ENCODE data around the gene ATXN10. TPM values are rescaled to one million over a fixed set of nuclear protein-coding genes. Genes with fewer than 3 reads are reported as not detected.

ATXN10 gene
- total RNA-seq, 1 donor from 2014 or later, result 101 TPM

DNA sequence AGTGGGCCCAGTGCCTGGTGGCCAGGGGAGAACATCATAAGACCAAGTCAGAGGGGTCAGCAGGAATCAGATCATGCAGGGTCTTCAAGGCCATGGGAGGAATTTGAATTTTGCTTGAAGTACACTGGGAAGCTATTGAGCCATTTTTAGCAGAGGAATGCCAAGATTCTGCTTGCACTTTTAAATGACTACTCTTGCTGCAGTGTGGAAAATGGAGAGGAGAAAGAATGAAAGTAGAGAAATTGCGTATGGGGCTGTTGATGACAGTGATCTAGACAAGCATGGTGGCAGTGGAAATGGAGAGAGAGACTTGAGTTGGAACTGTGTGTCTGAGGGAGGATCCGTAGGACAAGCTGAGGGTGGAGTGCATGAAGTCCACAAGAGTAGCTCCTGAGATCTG, 177.3 kb downstream of the ATXN10 start:
- DNase-seq (ENCODE audit: low read depth), result no peak

DNA sequence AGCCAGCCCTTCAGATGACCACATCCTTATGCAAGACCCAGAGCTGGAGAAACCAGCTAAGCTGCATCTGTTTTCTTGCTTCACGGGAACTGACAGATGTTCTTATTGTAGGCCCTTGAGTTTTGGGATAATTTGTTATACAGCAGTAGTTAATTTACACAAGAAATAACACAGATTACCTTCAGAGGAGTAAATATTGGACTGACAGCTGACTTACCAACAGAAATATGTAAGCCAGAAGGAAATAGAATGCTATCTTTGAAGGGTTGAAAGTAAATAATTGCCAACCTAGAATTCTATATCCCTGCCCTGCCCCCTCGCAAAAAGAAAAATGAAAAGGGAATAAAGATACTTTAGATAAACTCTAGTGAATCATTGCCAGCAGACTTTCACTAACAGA, 181.2 kb downstream of the ATXN10 start:
- DNase-seq (ENCODE audit: low read depth), result no peak

DNA sequence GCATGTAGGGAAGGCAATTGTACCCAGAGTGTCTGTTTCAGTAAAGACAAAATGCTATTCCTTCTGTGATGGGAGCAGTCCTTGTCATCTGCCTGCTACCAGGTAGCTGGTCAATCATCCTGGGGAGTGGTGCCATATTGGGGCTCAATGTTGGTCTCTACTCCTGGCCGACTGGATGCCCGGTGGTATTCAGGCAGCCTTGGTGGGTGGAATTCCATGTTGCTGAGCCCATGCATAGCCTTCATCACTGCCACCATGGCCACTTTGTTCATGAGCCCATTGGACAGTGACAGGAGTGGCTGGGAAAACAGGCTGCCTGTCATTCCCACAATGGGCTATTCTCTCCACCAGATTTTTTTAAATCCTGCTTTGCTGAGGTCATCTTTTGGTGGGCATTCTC, 184.3 kb downstream of the ATXN10 start:
- no peak for DNase-seq (ENCODE audit: low read depth)

DNA sequence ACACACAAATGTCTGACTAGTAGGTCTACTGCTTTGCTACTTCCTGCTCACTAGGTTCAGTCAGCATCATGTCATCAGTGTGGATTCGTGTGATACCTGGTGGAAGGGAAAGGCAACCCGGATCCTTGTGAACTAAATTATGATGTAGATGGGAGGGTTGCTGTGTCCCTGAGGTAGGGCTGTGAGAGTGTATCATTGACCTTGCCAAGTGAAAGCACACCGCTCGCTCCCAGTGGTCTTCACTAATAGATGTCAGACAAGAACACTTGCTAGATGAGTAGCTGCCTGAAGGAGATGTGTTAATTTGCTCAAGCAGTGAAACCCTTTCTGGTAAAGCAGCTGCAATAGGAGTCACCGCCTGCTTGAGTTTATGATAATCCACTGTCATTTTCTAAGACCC, 185.9 kb downstream of the ATXN10 start:
- no peak for DNase-seq (ENCODE audit: low read depth)

DNA sequence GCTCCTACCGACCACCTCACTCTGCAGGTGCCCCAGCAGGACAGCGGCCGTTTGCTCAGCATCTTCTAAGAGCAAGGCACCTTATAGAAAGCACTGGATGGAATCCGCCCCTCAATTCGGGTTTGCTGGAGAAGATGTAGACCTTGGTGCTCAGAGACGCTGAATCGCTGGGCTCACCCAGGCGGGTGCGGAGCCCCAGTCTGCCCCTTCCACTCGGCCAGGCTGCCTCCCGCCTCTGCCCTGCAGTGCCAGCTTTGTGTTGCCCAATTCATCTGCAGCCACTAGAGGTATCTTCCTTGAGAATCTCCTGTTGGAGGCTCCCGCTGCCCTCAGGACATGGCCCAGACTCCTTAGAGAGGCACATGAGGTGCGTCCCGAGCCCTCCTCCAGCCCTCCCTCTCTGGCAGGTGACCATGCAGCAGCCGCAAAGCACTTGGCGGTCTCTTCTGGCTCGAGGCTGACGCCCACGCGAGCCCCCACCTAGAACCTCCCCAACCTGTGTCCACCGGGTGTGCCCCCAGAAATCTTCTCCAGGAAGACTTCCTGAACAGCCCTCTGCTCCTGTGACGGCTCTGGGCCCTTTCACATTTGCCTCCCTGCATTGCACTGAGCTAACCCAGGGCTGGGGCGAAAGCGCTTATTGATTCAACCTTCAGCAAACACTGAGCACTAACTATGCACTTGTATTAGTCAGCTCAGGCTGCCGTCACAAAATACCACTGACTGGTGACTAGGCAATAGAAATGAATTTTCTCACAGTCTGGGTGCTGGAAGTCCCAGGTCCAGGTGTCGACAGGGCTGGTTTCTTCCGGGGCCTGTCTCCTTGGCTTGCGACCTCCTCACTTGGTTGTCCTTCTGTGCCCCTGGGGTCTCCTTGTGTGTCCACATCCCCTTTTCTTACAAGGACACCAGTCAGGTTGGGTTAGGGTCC, 187.9 kb downstream of the ATXN10 start:
- DNase-seq (ENCODE audit: low read depth), result no peak

DNA sequence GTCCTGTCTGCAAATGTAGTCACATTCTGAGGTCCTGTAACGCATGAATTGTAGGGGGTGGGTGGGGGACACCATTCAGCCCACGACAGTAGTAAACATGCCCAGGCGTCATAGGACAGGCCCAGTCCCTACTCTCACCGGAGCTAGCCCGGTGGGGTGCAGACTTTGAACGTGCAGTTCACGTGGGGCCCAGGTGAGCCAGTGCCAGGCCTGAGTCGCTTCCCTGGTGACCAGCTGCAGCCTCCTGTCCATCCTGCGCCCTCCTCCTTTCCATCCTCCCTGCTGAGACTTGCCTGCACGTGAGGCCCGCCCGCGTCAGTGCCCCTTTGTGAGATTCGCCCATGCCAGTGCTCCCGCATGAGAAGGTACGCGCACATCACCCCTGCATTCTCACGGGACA, 188.6 kb downstream of the ATXN10 start:
- DNase-seq (ENCODE audit: low read depth), result no peak

DNA sequence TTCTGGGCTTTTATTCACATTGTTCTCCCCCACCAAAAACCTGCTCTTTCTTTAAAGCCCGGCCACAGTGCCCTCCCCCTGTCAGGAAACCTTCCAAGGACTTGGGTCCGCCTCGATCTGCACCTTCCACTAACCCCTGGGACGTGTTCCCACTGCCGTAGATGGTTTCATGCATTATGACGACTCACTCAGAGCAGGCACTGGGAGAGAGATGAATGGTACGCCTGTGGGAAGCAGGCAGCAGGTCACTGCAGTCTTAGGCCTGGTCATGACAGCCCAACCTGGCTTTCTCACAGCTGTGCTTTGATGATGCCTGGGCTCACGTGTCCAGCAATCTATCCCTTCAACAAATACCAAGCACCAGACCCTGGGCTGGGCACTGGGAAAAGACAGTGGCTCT, 189.6 kb downstream of the ATXN10 start:
- DNase-seq (ENCODE audit: low read depth), result no peak

DNA sequence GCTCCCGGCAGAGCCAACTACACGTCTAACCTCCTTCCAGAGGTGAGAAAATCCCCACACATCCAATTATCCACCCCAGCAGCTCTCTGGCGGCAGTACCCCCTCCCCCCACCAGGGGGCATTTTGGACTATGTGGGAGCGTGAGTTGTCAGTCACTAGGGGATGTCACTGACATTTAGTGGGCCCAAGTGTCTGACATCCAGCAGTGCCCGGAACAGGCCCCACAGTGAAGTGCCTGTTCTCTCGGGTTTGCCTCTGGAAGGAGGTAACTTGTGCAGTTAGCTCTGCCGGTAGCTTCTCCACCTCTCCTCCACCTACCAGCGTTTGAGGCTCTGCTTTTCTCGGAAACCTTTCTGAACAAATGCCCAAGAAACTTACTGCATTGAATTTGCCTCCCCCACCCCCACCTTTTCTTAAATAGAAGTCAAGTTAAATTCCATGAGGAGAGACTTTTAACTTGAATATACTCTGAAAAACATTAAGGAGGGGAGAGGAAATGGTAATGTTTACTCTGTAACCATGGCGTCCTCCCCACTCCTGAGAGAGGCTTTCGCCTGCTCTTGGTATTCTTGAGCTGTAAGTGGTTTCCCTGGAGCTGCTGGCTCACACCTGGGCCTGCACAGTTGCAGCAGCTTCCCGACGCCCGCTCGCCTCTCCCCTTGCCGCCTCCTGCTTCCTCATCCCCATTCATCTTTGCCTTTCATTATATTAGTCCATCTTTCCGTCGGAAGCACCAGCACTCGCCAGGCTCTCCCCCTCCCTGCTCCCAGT, 192.5 kb downstream of the ATXN10 start:
- DNase-seq (ENCODE audit: low read depth), result peak; percentile 67

DNA sequence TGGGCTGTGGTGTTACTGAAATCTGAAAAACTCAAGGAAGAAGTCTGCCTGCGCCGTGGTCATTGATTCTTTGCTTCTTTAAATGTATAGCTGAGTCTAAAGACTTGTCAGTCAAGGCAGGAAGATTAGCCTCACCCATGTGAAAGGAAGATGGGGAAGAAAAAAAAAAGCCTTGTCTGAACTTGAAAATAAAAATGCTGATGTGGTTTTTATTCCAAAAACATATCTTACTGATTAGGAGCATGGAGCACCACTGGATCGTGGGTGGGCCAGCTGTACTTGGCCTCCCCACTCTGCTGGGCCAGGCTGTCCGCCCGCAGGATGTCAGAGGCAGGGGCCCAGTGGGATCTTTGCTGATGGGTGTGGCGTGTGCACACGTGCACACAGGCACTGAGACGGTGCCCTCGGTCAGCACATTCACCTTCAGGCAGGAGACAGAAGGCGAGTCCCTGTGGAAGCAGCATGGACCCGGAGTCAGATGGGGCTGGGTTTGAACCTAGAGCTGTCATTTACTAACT, 193.4 kb downstream of the ATXN10 start:
- DNase-seq (ENCODE audit: low read depth), result no peak

DNA sequence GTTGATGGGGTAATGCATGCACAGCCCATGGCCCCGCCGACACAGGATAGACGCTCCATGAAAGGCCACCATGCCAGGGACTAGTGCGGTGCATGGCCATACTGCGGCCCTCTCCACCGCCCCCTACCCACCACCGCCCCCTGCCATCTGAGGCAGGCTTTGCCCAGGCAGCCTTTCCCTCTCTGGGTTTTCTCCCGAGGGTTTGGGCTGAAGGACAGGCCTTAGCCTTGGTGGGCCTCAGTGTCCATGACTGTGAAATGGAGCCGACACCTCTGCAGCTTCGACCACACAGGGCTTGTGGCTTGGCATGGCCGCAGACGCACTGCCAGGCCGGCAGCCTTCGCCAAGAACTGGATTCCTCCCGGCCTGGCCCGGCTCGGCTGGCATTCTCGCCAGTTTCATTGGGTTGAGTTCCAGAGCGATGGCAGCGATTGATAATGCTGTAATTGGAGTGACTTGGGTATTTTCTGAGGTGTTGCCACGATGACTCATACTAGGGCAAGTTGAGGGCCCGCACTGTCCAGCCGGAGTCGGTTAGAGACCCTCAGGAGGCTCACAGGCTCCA, 194.0 kb downstream of the ATXN10 start:
- no peak for DNase-seq (ENCODE audit: low read depth)

DNA sequence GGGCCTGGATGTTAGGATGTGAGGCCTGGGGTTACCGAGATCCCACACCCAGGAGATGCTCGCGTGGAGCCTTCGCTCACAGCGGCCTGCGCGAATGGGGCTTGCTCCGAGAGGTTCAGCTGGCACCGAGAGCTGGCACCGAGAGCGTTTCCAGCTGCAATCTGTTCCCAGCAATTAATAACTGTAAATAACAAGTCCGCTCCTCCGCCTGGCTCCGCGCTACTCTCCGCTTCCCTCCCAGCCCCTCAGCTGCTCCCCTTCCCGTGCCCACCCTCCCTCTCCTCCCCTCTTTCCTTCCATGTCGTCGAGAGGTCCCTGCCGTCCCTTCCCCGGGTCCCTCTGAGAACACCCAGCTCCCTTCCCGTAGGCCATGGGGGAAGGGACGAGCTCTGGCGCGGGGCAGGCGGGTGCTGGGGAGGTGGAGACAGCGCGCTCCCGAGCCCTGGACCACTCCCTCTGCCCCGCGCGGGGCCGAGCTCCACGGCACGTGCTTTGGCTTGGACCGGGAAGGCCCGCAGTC, 194.6 kb downstream of the ATXN10 start:
- DNase-seq (ENCODE audit: low read depth), result no peak

DNA sequence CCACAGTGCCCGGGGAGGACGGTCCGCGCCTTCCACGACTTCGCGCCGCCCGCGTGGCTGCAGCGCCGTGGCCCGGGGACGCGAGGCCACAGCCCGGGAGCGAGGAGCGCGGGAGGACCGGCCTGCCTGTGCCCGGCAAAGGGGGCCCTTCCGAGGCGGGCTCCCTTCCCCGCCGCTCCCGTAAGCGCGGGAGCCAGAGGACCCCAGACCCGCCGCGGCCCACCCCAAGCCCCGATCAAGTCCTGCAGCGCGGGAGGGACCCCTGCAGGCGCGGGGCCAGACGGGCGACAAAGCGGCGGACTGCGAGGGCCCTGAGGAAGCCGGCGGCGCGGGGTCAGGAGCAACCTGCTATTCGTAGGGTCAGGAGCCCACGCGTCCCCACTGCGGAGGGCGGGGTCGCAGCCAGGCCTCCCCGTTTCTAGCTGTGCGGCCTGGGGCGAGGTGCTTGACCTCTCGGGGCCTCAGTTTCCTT, 195.0 kb downstream of the ATXN10 start:
- DNase-seq (ENCODE audit: low read depth), result no peak

DNA sequence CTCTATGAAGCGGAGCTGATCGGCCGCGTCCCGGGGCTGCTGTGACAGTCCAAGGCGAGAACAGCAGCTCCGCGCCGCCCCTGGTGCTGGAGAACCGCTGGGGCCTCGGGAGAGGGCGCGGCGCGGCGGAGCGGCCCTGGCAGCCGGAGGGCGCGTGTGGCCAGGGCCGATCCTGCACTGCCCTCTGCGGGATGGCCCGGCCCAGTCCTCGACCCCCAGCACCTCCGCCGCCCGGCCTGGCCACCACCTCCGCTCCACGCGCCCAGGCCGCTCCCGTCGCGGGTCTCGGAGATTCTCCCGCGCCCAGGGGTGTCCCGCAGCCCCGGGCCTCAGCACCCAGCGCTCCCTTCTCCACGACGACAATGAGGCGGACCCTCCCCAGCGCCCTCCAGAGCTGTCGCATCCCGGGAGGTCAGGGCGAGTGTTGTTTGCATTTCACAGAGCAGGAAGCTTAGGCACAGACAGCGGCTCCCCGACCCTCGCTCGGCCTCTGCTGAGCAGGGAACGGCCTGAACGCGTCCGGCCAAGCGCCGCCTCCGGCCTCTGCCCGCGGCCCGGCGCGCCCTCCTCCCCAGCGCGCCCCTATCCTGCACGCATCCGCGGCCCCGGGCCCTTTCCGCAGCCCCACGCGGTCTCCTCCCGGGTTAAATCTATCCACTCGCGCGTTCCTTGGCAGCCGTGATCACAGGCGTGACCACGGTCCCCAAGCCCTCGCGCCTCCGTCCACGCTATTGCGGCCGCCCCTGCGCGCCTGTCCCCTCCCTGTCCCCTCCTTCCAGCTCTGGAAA, 195.7 kb downstream of the ATXN10 start:
- peak; percentile 39 for DNase-seq (ENCODE audit: low read depth)

DNA sequence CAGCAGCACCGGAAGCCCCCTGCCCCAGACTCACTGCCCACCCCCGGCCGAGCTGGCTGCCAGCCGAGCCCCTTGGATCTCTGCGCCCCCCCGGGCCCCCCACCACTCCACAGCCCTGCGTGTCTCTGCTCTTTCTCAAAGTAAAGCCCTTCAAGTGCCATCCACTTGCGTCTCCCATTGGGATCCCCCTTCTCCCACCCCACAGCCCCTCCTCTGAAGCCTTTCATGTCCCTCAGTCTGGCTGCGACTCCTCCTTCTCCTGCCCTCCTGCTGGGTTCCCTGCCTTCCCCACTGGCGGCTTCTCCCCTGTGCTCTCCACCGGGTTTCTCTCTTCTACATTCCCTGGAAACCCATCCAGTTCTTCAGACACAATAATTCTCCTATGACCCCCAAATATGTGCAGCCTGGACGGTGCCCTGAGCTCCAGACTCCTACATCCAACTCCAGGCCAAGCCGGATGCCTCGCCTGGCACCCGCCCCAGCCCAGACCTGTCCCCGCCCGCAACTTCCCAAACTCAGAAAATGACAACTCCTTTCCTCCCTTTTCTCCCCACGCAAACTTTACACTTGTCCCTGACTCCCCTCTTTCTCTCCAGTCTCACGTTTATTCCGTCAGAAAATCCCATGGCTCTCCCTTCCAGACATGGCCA, 196.4 kb downstream of the ATXN10 start:
- DNase-seq (ENCODE audit: low read depth), result no peak

DNA sequence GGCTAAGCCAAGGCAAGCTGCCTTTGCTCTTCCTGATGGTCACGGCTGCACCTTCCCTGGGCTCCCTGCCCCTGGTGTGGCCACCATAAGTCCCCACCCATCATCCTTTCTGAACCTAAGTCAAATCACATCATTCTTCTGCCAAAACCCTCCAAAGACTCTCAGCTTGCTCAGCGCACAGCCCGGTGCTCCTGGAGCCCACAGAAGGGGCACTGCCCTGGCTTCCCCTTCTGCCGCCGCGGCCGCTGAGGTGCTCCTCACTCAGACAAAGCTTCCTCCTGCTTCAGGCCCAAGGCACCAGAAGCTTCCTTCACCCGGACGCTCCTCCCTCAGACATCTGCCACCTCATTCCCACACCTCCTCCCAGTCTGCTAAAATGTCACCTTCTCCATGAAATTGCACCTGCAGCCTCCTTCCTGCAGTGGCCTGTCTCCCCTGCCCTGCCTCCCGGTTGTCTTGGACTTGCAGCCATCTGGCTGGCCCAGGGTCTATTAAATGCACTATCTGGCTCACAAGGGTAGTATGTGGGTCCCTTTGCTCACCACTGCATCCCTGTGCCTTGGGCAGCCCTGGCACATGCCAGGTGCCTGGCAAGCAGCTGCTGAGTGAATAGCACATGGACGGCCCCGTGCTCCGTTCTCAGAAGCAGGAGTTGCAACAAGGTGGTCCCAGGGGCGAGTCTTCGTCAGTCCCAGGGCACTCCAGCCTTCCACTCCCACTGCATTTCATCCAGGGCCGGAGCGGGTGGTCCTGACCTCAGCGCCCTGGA, 197.1 kb downstream of the ATXN10 start:
- DNase-seq (ENCODE audit: low read depth), result no peak

DNA sequence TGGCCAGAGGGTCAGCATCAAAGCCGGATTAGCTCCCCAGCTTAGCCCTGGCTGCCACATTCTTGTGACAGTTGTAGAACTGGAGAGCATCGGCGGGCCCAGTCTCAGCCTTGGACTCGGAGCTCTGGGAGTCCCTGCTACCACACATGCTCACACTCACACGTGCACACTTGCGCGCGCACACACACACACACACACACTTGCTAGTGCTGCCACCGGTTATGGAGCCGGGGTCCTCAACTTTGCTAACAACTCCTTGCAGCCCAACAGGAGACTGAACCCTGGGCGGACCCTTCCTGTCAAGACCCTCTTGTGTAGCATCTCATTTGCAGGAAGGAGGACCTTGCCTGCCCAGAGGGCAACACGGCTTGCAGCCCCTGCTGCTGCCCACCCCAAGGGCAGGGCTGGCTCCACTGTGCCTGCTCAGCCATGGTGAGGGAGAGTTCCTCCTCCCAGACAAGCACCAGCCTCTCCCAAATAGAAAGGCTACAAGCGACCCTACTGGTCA, 197.8 kb downstream of the ATXN10 start:
- no peak for DNase-seq (ENCODE audit: low read depth)

DNA sequence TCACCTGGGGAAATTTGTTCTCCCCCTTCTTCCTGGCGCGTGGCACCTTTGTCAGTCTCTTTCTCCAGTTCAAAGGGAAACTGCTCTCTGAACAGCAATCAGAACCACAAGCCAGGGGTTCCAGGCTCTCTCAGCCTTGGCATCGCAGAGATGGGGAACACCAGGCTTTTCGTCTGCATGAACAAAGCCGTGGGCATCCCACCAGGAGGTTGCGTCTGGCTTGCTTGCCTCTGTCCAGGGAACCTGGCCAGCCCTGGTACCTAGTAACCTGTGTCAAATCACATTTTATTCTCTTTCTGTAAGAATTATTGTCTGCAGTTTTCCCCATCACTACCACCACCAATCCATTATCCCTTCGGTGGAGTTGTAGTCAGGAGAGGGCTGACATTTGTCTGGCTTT, 198.4 kb downstream of the ATXN10 start:
- DNase-seq (ENCODE audit: low read depth), result no peak

DNA sequence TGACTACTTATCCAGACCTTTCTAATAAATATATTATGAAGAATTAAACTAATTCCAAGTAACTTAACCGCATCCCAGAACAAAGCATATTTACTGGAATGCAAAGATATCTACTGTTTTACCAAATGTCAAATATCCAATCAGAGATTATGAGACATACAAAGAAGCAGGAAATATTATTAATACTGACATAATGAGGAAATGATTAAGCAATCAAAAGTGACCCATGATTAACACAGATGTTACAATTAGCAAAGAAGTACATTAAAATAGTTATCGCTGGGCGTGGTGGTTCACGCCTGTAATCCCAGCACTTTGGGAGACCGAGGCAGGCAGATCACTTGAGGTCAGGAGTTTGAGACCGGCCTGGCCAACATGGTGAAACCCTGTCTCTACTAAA, 200.1 kb downstream of the ATXN10 start:
- DNase-seq (ENCODE audit: low read depth), result no peak

DNA sequence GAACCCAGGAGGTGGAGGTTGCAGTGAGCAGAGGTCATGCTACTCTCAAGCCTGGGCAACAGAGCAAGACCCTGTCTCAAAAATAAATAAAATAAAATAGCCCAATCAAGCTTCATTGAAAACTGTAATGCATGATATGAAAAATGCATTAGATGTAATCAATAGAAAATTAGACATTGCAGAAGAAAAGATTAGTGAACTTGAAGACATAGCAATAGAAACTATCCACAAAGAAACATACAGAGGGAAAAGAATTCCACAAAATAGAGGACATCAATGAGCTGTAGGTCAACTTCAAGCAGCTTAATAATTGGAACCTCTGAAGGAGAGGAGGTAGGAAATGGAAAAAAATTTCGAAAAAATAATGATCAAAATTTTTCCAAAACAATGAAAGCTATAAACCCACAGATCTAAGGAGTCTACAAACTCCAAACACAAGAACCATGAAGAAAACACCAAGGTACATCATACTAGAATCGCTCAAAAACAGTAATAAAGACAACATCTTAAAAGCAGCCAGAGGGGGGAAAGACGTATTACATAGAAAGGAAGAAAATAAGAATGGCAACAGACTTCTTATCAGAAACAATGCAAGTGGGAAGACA, 201.1 kb downstream of the ATXN10 start:
- no peak for DNase-seq (ENCODE audit: low read depth)
